Kidney (tissue), 22 donors: ENCODE data around the gene TIMP4. TPM values are rescaled to one million over a fixed set of nuclear protein-coding genes. Genes with fewer than 3 reads are reported as not detected.

ENCODE experiments used
- DNase-seq, 5 donors: peaks; one replicate each; pipeline ENCODE4 v3.0.0-alpha.2; 2013 to 2020
- FAIRE-seq: peaks from 2 replicates; lab custom pipeline; 2012; peaks lifted over from hg19 to GRCh38; lab: Jason Lieb, UNC
- H3K27ac ChIP-seq, 2 donors: one replicate each; pipeline ENCODE4 v1.7.0; 2013; ENCODE audit warnings: low read depth in 2 of 2, low read length in 2 of 2, inconsistent platforms in 1 of 2
- H3K27me3 ChIP-seq: one replicate; pipeline ENCODE4 v1.7.1; 2013; ENCODE audit warnings: low read length, inconsistent platforms; ENCODE audit not compliant: control insufficient read depth, insufficient read depth
- H3K36me3 ChIP-seq, 3 donors: one replicate each; pipeline versions ENCODE4 v1.7.0 to v1.7.1; 2013; ENCODE audit warnings: low read length in 3 of 3, control low read depth in 1 of 3, inconsistent platforms in 1 of 3; ENCODE audit not compliant: insufficient read depth in 3 of 3, control insufficient read depth in 2 of 3
- H3K4me1 ChIP-seq, 3 donors: one replicate each; pipeline versions ENCODE4 v1.7.0 to v1.7.1; 2013; ENCODE audit warnings: low read length in 3 of 3, inconsistent platforms in 1 of 3, low read depth in 1 of 3; ENCODE audit not compliant: control insufficient read depth in 2 of 3, insufficient read depth in 2 of 3
- H3K4me3 ChIP-seq, 3 donors: one replicate each; pipeline versions ENCODE4 v1.7.0 to v1.8.1; 2013; ENCODE audit warnings: low read length in 3 of 3, control low read depth in 1 of 3, inconsistent platforms in 1 of 3
- H3K9ac ChIP-seq, 3 donors: one replicate each; pipeline versions ENCODE4 v1.7.0 to v1.7.1; 2013; ENCODE audit warnings: low read length in 3 of 3, control low read depth in 1 of 3, inconsistent platforms in 1 of 3
- H3K9me3 ChIP-seq, 3 donors: one replicate each; pipeline versions ENCODE4 v1.7.0 to v1.7.1; 2013; ENCODE audit warnings: low read length in 3 of 3, control low read depth in 1 of 3, inconsistent platforms in 1 of 3; ENCODE audit not compliant: control insufficient read depth in 2 of 3, insufficient read depth in 1 of 3
- intact Hi-C: fragments of 100-400 bp; cut with DNase I; formaldehyde crosslinking; loops from one replicate; pipeline ENCODE4 v1.11.1; 2022
- long read RNA-seq, 10 donors: library from polyadenylated mRNA in 1 of 10; unstranded in 1 of 10; transcript quantifications; one replicate each; pipeline ENCODE4 v2.0.0 and lab custom pipeline, GENCODE V29; 2021 to 2026
- polyA plus RNA-seq: library from polyadenylated mRNA; stranded (reverse); fragments of 350-450 nt; fragmentation: Illumina TruSeq; extraction: RNeasy Lipid Tissue Mini Kit (QIAGEN cat#74804); gene quantifications from one replicate; pipeline ENCODE4 v1.2.3, GENCODE V29; 2014; ENCODE audit warnings: low read depth, low replicate concordance; ENCODE audit not compliant: insufficient read depth
- total RNA-seq: library from RNA; stranded (reverse); fragmentation: NEBNext Ultra II Directional; extraction: Animal tissue kit (Norgen Biotek cat#: 25700); gene quantifications from one replicate; pipeline ENCODE4 v1.2.1, GENCODE V29; 2021
- TF ChIP-seq, protein P1 (sequence below): IDR thresholded peaks from 3 replicates; pipeline ENCODE4 v1.5.1; 2012; ENCODE audit warnings: mild to moderate bottlenecking, moderate library complexity, borderline replicate concordance; ENCODE audit not compliant: insufficient read depth; ENCODE audit errors: extremely low read depth
- donor health status: control.
- donor health status: control.
- donor health status: control.
- donor health status: control.
- donor health status: control.
- donor health status: DM: yes; HTN: yes; CAD: no.
- donor health status: Normal renal cell carcinoma (clear cell type).

TIMP4 gene
- total RNA-seq (7.6 TPM), polyA plus RNA-seq (2.4 TPM)
- long read RNA-seq, donor 1, result 0 reads
- long read RNA-seq, donor 2, partial matches to known transcripts, result 0 of 1 reads
- long read RNA-seq, donor 2, other reads (novel, unspliced or antisense), result 0 of 1 reads
- long read RNA-seq, donor 3, result 0 reads
- long read RNA-seq, donor 4, partial matches to known transcripts, result 0 of 1 reads
- long read RNA-seq, donor 4, other reads (novel, unspliced or antisense), result 0 of 1 reads
- long read RNA-seq, donor 5, result 0 reads
- long read RNA-seq, donor 6, result 0 reads
- long read RNA-seq, donor 7, partial matches to known transcripts, result 0 of 6 reads
- long read RNA-seq, donor 7, other reads (novel, unspliced or antisense), result 2 of 6 reads
- long read RNA-seq, donor 8, result 0 reads
- long read RNA-seq, donor 9, result 0 reads
- long read RNA-seq, donor 10, partial matches to known transcripts, result 0 of 1 reads
- long read RNA-seq, donor 10, other reads (novel, unspliced or antisense), result 0 of 1 reads

DNA sequence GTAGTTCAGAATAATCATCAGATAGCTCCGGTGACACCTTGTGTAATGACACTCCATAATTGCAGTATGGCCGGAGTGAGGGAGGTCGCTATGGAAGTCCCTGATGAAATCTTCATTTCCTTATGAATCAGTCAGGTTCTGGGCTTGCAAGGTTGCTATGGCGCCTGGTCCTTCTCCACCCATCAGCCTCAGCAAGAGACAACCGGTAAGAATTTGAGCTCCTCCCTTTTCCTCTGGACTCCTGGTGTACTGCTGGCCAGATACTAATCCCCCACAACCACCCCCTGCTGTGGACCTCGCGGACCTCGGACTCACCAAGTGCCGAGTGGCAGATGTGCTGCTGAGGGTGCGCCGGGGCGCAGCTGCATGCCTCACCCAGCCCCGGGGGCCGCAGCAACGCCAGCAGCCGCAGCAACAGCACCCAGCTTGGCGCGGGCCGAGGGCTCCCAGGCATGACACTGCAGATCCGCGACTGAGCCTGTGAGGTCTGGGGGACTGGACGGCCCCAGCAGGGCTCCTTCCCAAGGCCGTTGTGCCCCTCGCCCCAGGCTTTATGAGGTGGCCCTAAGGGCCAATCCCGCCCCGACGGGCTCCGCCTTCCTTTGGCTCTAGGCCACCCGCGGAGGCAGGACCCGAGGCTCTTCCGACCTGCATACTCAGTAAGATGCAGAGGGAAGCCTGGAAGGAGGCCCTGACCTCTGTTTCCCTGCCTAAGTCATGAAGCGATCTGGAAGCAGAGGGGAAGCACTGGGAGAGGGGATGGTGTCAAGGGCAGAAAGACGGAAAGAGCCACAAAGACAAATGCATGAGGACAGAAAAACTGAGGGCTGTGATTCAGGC lies at the start of gene TIMP4:
TIMP4 (minus strand) TSS at position 526 of the 840 bp plus-strand sequence; CDS start at position 454, 72 bp downstream.
- no peaks in the 10 kb centered on the region for H3K27me3 ChIP-seq
- intact Hi-C loops, result no loop called here
- H3K9ac ChIP-seq, result no peak within 1 kb of the TSS
- FAIRE-seq, result no peak
- DNase-seq, result peak in 4 of 5 donors; percentile 32 to 78 (median 51)
- H3K27ac ChIP-seq, result no peak within 1 kb of the TSS
- no peaks in the 10 kb centered on the region for H3K9me3 ChIP-seq
- no peaks in the 10 kb centered on the region for H3K36me3 ChIP-seq
- peaks cover 0 to 4% (median 0%) of the 10 kb centered on the region in 3 donors for H3K4me1 ChIP-seq
- peak within 1 kb of the TSS in 2 of 3 donors; percentile 12 to 44 for H3K4me3 ChIP-seq
- TF ChIP-seq, protein P1, sequence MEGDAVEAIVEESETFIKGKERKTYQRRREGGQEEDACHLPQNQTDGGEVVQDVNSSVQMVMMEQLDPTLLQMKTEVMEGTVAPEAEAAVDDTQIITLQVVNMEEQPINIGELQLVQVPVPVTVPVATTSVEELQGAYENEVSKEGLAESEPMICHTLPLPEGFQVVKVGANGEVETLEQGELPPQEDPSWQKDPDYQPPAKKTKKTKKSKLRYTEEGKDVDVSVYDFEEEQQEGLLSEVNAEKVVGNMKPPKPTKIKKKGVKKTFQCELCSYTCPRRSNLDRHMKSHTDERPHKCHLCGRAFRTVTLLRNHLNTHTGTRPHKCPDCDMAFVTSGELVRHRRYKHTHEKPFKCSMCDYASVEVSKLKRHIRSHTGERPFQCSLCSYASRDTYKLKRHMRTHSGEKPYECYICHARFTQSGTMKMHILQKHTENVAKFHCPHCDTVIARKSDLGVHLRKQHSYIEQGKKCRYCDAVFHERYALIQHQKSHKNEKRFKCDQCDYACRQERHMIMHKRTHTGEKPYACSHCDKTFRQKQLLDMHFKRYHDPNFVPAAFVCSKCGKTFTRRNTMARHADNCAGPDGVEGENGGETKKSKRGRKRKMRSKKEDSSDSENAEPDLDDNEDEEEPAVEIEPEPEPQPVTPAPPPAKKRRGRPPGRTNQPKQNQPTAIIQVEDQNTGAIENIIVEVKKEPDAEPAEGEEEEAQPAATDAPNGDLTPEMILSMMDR, result no peak

- FAIRE-seq, result no peak
- TF ChIP-seq, protein P1, result no peak
- H3K4me1 ChIP-seq, result no peaks in the 10 kb centered on the region
- no peak for DNase-seq
- H3K4me3 ChIP-seq, result no peak overlapping the region
- H3K27ac ChIP-seq, result no peak overlapping the region
- H3K9ac ChIP-seq, result no peak overlapping the region
- H3K36me3 ChIP-seq, result no peaks in the 10 kb centered on the region
- no peaks in the 10 kb centered on the region for H3K27me3 ChIP-seq
- intact Hi-C loops, result no loop called here
- H3K9me3 ChIP-seq, result peaks cover 0 to 2% (median 2%) of the 10 kb centered on the region in 3 donors
Measured at GRCh38 chr3:12205171-12205570, 46.5 kb upstream of the TIMP4 start.

DNA sequence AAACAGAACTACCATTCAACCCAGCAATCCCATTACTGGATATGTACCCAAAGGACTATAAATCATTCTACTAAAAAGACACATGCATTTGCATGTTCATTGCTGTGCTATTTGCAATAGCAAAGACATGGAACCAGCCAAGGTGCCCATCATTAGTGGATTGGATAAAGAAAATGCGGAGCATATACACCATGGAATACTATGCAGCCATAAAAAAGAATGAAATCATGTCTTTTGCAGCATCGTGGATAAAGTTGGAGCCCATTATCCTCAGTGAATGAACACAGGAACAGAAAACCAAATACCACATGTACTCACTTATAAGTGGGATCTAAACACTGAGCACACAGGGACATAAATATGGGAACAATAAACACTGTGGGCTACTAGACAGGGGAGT lies 43.1 kb upstream of the TIMP4 start:
- no peak for FAIRE-seq
- no peaks in the 10 kb centered on the region for H3K36me3 ChIP-seq
- H3K9me3 ChIP-seq, result peaks cover 0 to 2% (median 0%) of the 10 kb centered on the region in 3 donors
- H3K9ac ChIP-seq, result no peak overlapping the region
- H3K4me1 ChIP-seq, result no peaks in the 10 kb centered on the region
- no peaks in the 10 kb centered on the region for H3K27me3 ChIP-seq
- TF ChIP-seq, protein P1, result no peak
- H3K27ac ChIP-seq, result no peak overlapping the region
- H3K4me3 ChIP-seq, result no peak overlapping the region
- intact Hi-C loops, result no loop called here
- DNase-seq, result no peak
